ENCODE measurements around the gene ZNF443. TPM values are rescaled to one million over a fixed set of nuclear protein-coding genes. Genes with fewer than 3 reads are reported as not detected.
"Not testable (repeated sequence)": the region's sequence is repeated elsewhere in the genome, so short reads cannot be mapped to it uniquely, and the experiment has no call there.

The ZNF443 gene
- total RNA-seq: 1 to 10 TPM; 3.5 to 5.4 (median 4.8) TPM

DNA sequence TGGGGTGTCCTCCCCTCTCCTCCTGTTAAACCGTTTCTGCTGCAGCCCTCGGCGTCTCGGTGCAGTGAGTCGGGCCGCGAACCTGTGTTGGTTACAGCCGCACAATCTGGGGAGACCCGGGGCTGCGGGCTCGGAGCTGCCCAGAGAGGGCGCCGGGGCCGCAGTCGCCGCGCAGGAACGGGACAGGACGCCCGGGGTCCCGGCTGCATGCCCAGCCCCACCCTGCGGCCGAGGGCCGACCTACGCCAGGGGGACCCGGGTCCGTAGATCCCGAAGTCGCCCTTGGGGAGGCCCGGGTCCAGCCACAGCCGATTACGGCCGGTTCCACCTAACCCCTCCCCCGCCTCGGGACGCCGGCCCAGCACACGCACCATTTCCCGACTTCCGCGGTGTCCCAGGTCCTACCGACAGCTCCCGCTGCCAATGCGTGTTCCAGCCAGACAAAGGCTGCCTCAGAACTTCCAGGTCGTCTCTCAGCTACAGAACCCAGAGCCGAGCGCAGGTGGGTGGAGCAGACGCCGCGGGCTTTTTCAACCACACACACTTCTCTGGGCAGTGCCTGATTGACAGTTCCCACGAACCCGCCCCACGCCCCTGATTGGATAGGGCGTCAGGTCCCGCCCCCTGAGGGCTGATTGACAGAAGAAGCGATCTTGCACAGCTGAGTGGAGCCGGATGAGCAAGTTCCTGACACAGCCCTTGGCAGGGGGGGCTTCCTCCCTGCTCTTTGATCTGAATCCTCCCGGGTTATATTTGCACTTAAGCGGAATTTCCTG is at the start of gene ZNF443:
ZNF443 (minus strand) TSS at position 481 of the 776 bp plus-strand sequence; CDS start at position 374, 107 bp downstream.
- H3K36me3 ChIP-seq: no peaks in the 10 kb centered on the region
- intact Hi-C loops (cut with DNase I): no loop called here
- H3K4me1 ChIP-seq: peaks cover 4 to 15% (median 10%) of the 10 kb centered on the region in 4 donors
- no peaks in the 10 kb centered on the region for H3K9me3 ChIP-seq
- peak within 1 kb of the TSS; percentile 86 to 94 (median 88) for H3K27ac ChIP-seq (replicated peaks in 1 of 4)
- DNase-seq (ENCODE audit: extremely low spot score): peak; percentile 100
- H3K27me3 ChIP-seq: no peaks in the 10 kb centered on the region
- TF ChIP-seq, protein P1, sequence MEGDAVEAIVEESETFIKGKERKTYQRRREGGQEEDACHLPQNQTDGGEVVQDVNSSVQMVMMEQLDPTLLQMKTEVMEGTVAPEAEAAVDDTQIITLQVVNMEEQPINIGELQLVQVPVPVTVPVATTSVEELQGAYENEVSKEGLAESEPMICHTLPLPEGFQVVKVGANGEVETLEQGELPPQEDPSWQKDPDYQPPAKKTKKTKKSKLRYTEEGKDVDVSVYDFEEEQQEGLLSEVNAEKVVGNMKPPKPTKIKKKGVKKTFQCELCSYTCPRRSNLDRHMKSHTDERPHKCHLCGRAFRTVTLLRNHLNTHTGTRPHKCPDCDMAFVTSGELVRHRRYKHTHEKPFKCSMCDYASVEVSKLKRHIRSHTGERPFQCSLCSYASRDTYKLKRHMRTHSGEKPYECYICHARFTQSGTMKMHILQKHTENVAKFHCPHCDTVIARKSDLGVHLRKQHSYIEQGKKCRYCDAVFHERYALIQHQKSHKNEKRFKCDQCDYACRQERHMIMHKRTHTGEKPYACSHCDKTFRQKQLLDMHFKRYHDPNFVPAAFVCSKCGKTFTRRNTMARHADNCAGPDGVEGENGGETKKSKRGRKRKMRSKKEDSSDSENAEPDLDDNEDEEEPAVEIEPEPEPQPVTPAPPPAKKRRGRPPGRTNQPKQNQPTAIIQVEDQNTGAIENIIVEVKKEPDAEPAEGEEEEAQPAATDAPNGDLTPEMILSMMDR (IDR thresholded peaks at IDR 0.05): no peak
- TF ChIP-seq POLR2AphosphoS5 (IDR thresholded peaks at IDR 0.05): peak; percentile 68 to 86
- TF ChIP-seq EP300 (IDR thresholded peaks at IDR 0.05): no peak
- no peak for TF ChIP-seq POLR2A (IDR thresholded peaks at IDR 0.05; ENCODE audit: low read depth)
- H3K4me3 ChIP-seq: peak within 1 kb of the TSS; percentile 72 to 79 (median 78)
- WGBS: 0% methylated on average over 18 of the region's 59 CpGs

DNA sequence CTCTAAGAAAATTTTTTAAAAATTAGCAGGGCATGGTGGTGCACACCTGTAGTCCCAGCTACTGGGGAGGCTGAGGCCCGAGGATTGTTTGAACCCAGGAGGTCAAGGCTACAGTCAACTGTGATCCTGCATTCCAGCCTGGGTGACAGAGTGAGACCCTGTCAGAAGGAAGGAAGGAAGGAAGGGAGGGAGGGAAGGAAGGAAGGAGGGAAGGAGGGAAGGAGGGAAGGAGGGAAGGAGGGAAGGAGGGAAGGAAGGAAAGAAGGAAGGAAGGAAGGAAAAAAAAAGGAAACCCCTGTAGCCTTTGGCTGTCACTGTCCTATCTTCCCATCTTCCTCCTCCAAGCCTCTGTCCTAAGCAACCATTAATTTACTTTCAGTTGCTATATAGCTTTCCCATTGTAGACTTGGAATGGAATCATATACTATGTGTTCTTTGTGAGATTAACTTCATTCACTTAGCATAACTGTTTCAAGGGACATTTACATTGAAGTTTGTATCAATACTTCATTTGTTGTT is 45.5 kb upstream of the ZNF443 start:
- DNase-seq (ENCODE audit: extremely low spot score); H3K9me3 ChIP-seq; H3K36me3 ChIP-seq; H3K27me3 ChIP-seq; intact Hi-C loops (cut with DNase I); H3K27ac ChIP-seq (replicated peaks in 1 of 4); H3K4me3 ChIP-seq: not testable (repeated sequence)
- peaks cover 12 to 30% (median 16%) of the 10 kb centered on the region in 4 donors for H3K4me1 ChIP-seq
- WGBS: 70% methylated on average over 1 of the region's 1 CpG

DNA sequence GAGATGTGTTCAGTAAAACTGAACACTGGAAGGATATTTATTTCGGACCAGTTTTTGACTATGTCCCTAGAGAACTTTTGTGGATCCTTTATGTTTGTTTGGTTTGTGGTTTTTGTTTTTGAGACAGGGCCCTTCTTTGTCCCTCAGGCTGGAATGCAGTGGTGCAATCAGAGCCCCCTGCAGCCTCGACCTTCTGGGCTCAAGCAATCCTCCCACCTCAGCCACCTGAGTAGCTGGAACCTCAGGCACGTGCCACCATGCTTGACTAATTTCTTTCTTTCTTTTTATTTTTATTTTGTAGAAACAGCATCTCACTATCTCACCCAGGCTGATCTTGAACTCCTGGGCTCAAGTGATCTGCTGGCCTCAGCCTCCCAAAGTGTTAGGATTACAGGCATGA is 44.8 kb upstream of the ZNF443 start:
- no peaks in the 10 kb centered on the region for H3K36me3 ChIP-seq
- peak overlapping the region in 1 of 4 donors; percentile 82 for H3K27ac ChIP-seq (replicated peaks in 1 of 4)
- 90% methylated on average over 3 of the region's 3 CpGs for WGBS
- H3K4me3 ChIP-seq: peak overlapping the region in 1 of 4 donors; percentile 77
- no peak for DNase-seq (ENCODE audit: extremely low spot score)
- TF ChIP-seq POLR2A (IDR thresholded peaks at IDR 0.05; ENCODE audit: low read depth) (no peak), POLR2AphosphoS5 (IDR thresholded peaks at IDR 0.05) (no peak), EP300 (IDR thresholded peaks at IDR 0.05) (no peak)
- TF ChIP-seq, protein P1 (IDR thresholded peaks at IDR 0.05): no peak
- peaks cover 12 to 30% (median 16%) of the 10 kb centered on the region in 4 donors for H3K4me1 ChIP-seq
- H3K9me3 ChIP-seq: no peaks in the 10 kb centered on the region
- intact Hi-C loops (cut with DNase I): no loop called here
- no peaks in the 10 kb centered on the region for H3K27me3 ChIP-seq

DNA sequence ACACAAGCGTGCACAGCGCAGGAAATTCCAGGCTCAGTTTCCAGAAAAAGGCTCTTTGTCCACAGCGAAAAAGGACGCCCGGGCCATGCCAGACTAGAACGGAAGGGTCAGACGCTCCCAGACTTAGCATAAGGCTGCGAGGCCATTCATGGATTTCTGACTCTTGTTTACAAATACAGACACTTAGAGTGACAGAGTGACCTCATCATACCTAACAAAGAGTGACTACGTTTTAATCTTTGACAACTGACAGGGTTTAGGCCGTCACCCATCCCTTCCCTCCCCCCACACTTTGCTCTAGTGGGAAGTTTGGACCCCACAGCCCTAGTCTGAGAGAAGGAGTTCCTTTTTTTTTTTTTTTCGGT is 44.2 kb upstream of the ZNF443 start:
- Histone ChIP-seq H3K36me3 (no peaks in the 10 kb centered on the region), H3K4me1 (peaks cover 12 to 30% (median 16%) of the 10 kb centered on the region in 4 donors), H3K27me3 (no peaks in the 10 kb centered on the region), H3K27ac (replicated peaks in 1 of 4) (peak overlapping the region; percentile 77 to 82 (median 82)), H3K4me3 (peak overlapping the region; percentile 77 to 94 (median 86)), H3K9me3 (no peaks in the 10 kb centered on the region)
- WGBS: 2% methylated on average over 11 of the region's 11 CpGs
- TF ChIP-seq EP300 (IDR thresholded peaks at IDR 0.05): no peak
- TF ChIP-seq, protein P1 (IDR thresholded peaks at IDR 0.05): no peak
- no peak for TF ChIP-seq POLR2A (IDR thresholded peaks at IDR 0.05; ENCODE audit: low read depth)
- no peak for TF ChIP-seq POLR2AphosphoS5 (IDR thresholded peaks at IDR 0.05)
- intact Hi-C loops (cut with DNase I): no loop called here
- no peak for DNase-seq (ENCODE audit: extremely low spot score)

DNA sequence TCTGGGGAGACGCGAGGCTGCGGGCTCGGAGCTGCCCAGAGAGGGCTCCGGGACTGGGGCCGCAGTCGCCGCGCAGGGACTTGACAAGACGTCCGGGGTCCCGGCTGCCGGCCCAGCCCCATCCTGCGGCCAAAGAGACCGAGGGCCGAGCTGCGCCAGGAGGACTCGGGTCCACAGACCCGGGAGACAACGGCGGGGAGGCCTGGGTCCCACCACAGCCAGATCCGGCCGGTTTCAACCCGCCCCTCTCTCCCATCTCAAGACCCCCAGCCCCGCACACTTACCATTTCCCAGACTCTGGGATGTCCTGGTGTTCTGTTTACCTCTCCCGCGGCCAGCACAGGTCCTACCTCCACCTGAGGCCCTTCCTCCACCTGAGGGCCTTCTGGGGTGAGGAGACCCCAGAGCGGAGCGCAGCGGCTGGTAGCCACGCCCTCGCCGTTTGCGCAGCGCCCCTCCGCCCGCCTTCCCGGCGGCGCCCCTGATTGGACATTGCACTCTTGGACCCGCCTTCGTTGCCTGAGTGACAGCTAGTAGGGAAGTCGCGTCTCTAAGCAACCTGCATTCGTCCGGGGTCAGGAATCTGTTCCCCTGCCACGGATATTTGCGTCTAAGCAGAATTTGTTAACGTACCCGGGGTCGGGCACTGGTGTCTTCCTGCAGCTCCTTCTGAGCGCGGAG is 43.7 kb upstream of the ZNF443 start, which contains the start of gene ZNF709:
ZNF709 (minus strand) TSS at position 446 of the 681 bp plus-strand sequence; CDS start at position 287, 159 bp downstream.
- no peaks in the 10 kb centered on the region for H3K9me3 ChIP-seq
- no peaks in the 10 kb centered on the region for H3K36me3 ChIP-seq
- peak; percentile 97 for DNase-seq (ENCODE audit: extremely low spot score)
- under 1% methylated on average over 40 of the region's 53 CpGs for WGBS
- H3K27me3 ChIP-seq: no peaks in the 10 kb centered on the region
- H3K27ac ChIP-seq (replicated peaks in 1 of 4): peak within 1 kb of the TSS; percentile 77 to 82 (median 82)
- TF ChIP-seq POLR2A (IDR thresholded peaks at IDR 0.05; ENCODE audit: low read depth) (no peak), POLR2AphosphoS5 (IDR thresholded peaks at IDR 0.05) (peak; percentile 79 to 83)
- intact Hi-C loops (cut with DNase I): no loop called here
- H3K4me3 ChIP-seq: peak within 1 kb of the TSS; percentile 77 to 94 (median 86)
- H3K4me1 ChIP-seq: peaks cover 12 to 30% (median 16%) of the 10 kb centered on the region in 4 donors
